OCI-LY7 (cell line): ENCODE results near the gene KIFC3. TPM values are rescaled to one million over a fixed set of nuclear protein-coding genes. Genes with fewer than 3 reads are reported as not detected.

ENCODE experiments used
- BruUV-seq: library from RNA; stranded (reverse); fragments of 400-500 nt; replicated peaks from 2 replicates; lab custom pipeline; 2021; lab: Mats Ljungman, UMichigan
- CTCF ChIA-PET: fragments of 300-600 bp; sonication (Branson Sonifier 250); formaldehyde crosslinking; loops from one replicate; lab custom pipeline; 2022; ENCODE audit warnings: antibody characterized with exemption; ENCODE audit not compliant: unreplicated experiment; lab: Charles Lee
- POLR2A ChIA-PET: fragments of 300-600 bp; sonication (Branson Sonifier 250); formaldehyde crosslinking; loops from one replicate; lab custom pipeline; 2022; ENCODE audit warnings: antibody characterized with exemption; lab: Charles Lee
- DNase-seq: peaks from one replicate; pipeline ENCODE4 v3.0.0-alpha.2; 2015; ENCODE audit warnings: low spot score
- H2AFZ ChIP-seq: fragments of 200-600 bp; sonication (generic), shearing (Covaris generic); 2 replicates; pipeline ENCODE4 v1.6.1; 2014; ENCODE audit warnings: mild to moderate bottlenecking, antibody characterized with exemption, low read length, moderate library complexity
- H3K27ac ChIP-seq: fragments of 200-600 bp; sonication (generic); 2 replicates; pipeline ENCODE4 v1.5.1; 2014; ENCODE audit warnings: mixed run types, low read depth, mild to moderate bottlenecking, moderate library complexity, low read length, inconsistent platforms; ENCODE audit not compliant: poor library complexity, severe bottlenecking
- H3K36me3 ChIP-seq: fragments of 200-600 bp; sonication (generic); 2 replicates; pipeline ENCODE4 v1.6.1; 2014; ENCODE audit warnings: mild to moderate bottlenecking, antibody characterized with exemption, low read length, moderate library complexity, mixed read lengths; ENCODE audit not compliant: insufficient read depth
- H3K4me1 ChIP-seq: fragments of 200-600 bp; sonication (generic); 2 replicates; pipeline ENCODE4 v1.5.1; 2014; ENCODE audit warnings: mild to moderate bottlenecking, low read length; ENCODE audit not compliant: insufficient read depth, poor library complexity, severe bottlenecking
- H3K4me2 ChIP-seq: fragments of 200-600 bp; sonication (generic); 2 replicates; pipeline ENCODE4 v1.6.1; 2014; ENCODE audit warnings: mild to moderate bottlenecking, low read length
- H3K4me3 ChIP-seq: fragments of 200-600 bp; sonication (generic); 2 replicates; pipeline ENCODE4 v1.5.1; 2014; ENCODE audit warnings: mild to moderate bottlenecking, low read depth, low read length; ENCODE audit not compliant: poor library complexity, severe bottlenecking
- H3K79me2 ChIP-seq: fragments of 200-600 bp; sonication (generic); 2 replicates; pipeline ENCODE4 v1.6.1; 2016; ENCODE audit warnings: low read depth, mild to moderate bottlenecking, low read length, moderate library complexity, mixed read lengths; ENCODE audit not compliant: insufficient read depth
- H3K9me2 ChIP-seq: fragments of 200-600 bp; sonication (generic); 2 replicates; pipeline ENCODE4 v1.6.1; 2016; ENCODE audit warnings: mild to moderate bottlenecking, low read length, mixed read lengths; ENCODE audit not compliant: insufficient read depth
- H3K9me3 ChIP-seq: fragments of 200-600 bp; sonication (generic); 2 replicates; pipeline ENCODE4 v1.6.1; 2014; ENCODE audit warnings: mild to moderate bottlenecking, mixed run types, low read length, mixed read lengths
- H4K20me1 ChIP-seq: fragments of 200-600 bp; sonication (generic); 2 replicates; pipeline ENCODE4 v1.6.1; 2014; ENCODE audit warnings: mild to moderate bottlenecking, antibody characterized with exemption, low read length, moderate library complexity, mixed read lengths; ENCODE audit not compliant: insufficient read depth
- EZH2phosphoT487 ChIP-seq: fragments of 200-600 bp; sonication (generic); IDR thresholded peaks from 2 replicates; pipeline ENCODE4 v1.6.1; 2018; ENCODE audit warnings: low read depth, borderline replicate concordance, mild to moderate bottlenecking, mixed run types, antibody characterized with exemption, low read length, moderate library complexity, mixed read lengths
- intact Hi-C: fragments of 100-400 bp; cut with micrococcal nuclease; formaldehyde crosslinking; loops from one replicate; pipeline ENCODE4 v1.10.0; 2022; ENCODE audit not compliant: unreplicated experiment
- total RNA-seq, 2 experiments: library from RNA; depleted of rRNA in 1 of 2; stranded (reverse); fragments of >200 nt in 1 of 2; shearing (Covaris generic) in 1 of 2; gene quantifications; 2 replicates each; pipeline ENCODE4 v1.2.3, GENCODE V29; 2014 to 2022
- TF ChIP-seq, protein P1 (sequence below): fragments of 200-600 bp; sonication (generic); conservative IDR thresholded peaks from 2 replicates; pipeline ENCODE4 v1.5.1; 2014; ENCODE audit warnings: mild to moderate bottlenecking, antibody characterized with exemption, low read length, moderate library complexity, mixed read lengths

The KIFC3 gene
- total RNA-seq, 2 experiments from 2014 or later = 0.61 TPM; not detected in 1

DNA sequence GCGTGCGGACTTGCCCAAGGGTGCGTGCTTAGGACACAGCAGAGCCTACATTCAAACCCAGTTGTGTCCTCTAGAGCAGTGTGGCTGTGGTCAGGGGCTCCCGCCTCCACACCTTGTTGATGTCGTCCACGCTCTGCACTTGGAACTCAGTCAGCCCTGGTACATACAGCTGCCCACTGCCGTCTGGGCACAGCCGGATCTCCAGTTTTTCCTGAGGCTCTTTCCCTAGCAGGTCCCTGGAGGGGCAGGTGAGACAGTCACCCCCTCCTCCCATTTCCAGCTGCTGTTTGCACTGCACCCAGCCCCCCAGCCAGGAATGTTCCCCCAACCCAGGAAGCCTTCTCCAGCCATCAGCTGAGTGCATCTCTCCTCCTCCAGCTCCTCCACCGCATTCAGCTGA lies 41.0 kb downstream of the KIFC3 start:
- DNase-seq = no peak
- TF ChIP-seq EZH2phosphoT487 = no peak
- TF ChIP-seq, protein P1, sequence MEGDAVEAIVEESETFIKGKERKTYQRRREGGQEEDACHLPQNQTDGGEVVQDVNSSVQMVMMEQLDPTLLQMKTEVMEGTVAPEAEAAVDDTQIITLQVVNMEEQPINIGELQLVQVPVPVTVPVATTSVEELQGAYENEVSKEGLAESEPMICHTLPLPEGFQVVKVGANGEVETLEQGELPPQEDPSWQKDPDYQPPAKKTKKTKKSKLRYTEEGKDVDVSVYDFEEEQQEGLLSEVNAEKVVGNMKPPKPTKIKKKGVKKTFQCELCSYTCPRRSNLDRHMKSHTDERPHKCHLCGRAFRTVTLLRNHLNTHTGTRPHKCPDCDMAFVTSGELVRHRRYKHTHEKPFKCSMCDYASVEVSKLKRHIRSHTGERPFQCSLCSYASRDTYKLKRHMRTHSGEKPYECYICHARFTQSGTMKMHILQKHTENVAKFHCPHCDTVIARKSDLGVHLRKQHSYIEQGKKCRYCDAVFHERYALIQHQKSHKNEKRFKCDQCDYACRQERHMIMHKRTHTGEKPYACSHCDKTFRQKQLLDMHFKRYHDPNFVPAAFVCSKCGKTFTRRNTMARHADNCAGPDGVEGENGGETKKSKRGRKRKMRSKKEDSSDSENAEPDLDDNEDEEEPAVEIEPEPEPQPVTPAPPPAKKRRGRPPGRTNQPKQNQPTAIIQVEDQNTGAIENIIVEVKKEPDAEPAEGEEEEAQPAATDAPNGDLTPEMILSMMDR = no peak
- intact Hi-C loops = no loop called here
- POLR2A ChIA-PET = interaction anchor here (0.7 kb wide), 1 partner anchor 25 kb away, joined by 3 read pairs; no protein-coding TSS in a partner anchor
- BruUV-seq = no TSS peak
- Histone ChIP-seq H3K4me3 (no peak overlapping the region), H3K27ac (no peak overlapping the region), H4K20me1 (no peaks in the 10 kb centered on the region), H3K9me3 (no peaks in the 10 kb centered on the region), H3K79me2 (no peaks in the 10 kb centered on the region), H2AFZ (no peak overlapping the region), H3K4me2 (no peak overlapping the region), H3K9me2 (no peaks in the 10 kb centered on the region), H3K4me1 (no peaks in the 10 kb centered on the region), H3K36me3 (peaks cover 2% of the 10 kb centered on the region; the same call in 1 of the 2 replicates)
- CTCF ChIA-PET = no interaction called here

DNA sequence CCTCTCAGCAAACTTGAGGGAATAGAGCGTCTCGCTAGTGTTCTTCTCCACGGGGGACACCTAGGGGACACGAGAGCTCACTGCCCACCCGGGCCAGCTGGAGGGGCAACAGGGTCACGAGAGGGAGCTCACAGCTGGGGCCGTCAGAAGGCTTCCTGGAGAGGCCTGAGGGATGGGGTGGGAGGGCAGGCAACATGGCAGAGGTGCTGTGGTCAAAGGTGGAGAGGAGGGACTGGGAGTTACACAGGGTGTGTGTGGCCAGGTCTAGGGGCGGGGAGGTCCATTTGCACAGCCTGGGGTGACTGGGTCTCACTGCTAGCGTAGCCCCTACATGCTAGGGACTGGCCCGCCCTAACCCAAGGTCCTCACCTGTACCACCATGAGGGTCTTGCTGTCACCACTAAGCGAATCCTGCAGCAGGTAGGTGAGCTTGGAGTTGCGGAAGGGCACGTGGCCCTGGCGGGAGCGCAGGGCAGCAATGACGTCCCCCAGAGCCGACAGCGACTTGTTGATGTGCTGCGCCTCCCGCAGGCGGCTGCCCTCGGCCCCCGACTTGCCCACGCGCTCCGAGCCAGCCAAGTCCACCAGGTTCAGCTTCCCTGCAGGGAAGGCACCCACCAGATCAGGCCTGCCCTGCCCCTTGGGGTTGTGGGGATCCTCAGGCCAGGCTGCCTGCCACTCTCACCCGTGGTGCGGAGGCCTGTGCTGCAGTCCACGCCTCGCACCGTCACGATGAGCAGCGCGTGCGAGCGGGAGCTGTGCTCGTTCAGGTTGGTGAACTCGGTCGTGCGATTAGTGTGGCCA lies 41.7 kb downstream of the KIFC3 start:
- ChIA-PET CTCF (interaction anchor here (0.6 kb wide), 1 partner anchor 31 kb away, joined by 3 read pairs; no protein-coding TSS in a partner anchor), POLR2A (interaction anchor here (0.6 kb wide), 1 partner anchor 14 kb away, joined by 4 read pairs; no protein-coding TSS in a partner anchor)

More for the DNA sequence above, 41.7 kb downstream of the KIFC3 start:
- no peak overlapping the region for H3K27ac ChIP-seq
- TF ChIP-seq, protein P1 = no peak
- TF ChIP-seq EZH2phosphoT487 = no peak
- H3K4me1 ChIP-seq = no peaks in the 10 kb centered on the region
- H3K36me3 ChIP-seq = peaks cover 4% of the 10 kb centered on the region; the same call in 1 of the 2 replicates
- H4K20me1 ChIP-seq = no peaks in the 10 kb centered on the region
- DNase-seq = no peak
- H3K79me2 ChIP-seq = no peaks in the 10 kb centered on the region
- no peak overlapping the region for H3K4me3 ChIP-seq
- no peaks in the 10 kb centered on the region for H3K9me2 ChIP-seq
- H3K9me3 ChIP-seq = no peaks in the 10 kb centered on the region
- H3K4me2 ChIP-seq = no peak overlapping the region
- no TSS peak for BruUV-seq
- no peak overlapping the region for H2AFZ ChIP-seq
- intact Hi-C loops = no loop called here
